ENCODE results near the gene ENPP1.

- TF ChIP-seq POLR2A (IDR thresholded peaks at IDR 0.05) (no peak), POLR2AphosphoS5 (IDR thresholded peaks at IDR 0.05) (no peak), EP300 (IDR thresholded peaks at IDR 0.05) (no peak)
Observed at GRCh38 chr6:131846023-131846663, 38.3 kb downstream of the ENPP1 start.

Data from upper lobe of left lung (tissue), 4 donors.